GM18508 (cell line): ENCODE measurements around the gene CACNA1G.

Source experiments
- ATAC-seq: cut with Tn5 transposase; IDR thresholded peaks from one replicate; pipeline ENCODE4 v1.9.1; 2021; ENCODE audit warnings: moderate number of reproducible peaks; ENCODE audit not compliant: insufficient read depth, unreplicated experiment

The CACNA1G gene

GRCh38 chr17:50564916-50565315 lies 4.4 kb downstream of the CACNA1G start:
- ATAC-seq = no peak

GRCh38 chr17:50565402-50566350 lies 5.2 kb downstream of the CACNA1G start:
- ATAC-seq = no peak

- ATAC-seq = no peak
Observed at GRCh38 chr17:50566886-50567285, 6.4 kb downstream of the CACNA1G start.

GRCh38 chr17:50568659-50569058 lies 8.1 kb downstream of the CACNA1G start:
- ATAC-seq = no peak

GRCh38 chr17:50569592-50569991 lies 9.1 kb downstream of the CACNA1G start:
- no peak for ATAC-seq

GRCh38 chr17:50570032-50570431 lies 9.5 kb downstream of the CACNA1G start:
- no peak for ATAC-seq

GRCh38 chr17:50570528-50570927 lies 10.0 kb downstream of the CACNA1G start:
- no peak for ATAC-seq

- no peak for ATAC-seq
Observed at GRCh38 chr17:50571681-50572080, 11.2 kb downstream of the CACNA1G start.

GRCh38 chr17:50572541-50572940 lies 12.0 kb downstream of the CACNA1G start:
- ATAC-seq = no peak

- no peak for ATAC-seq
Observed at GRCh38 chr17:50573866-50574611, 13.5 kb downstream of the CACNA1G start.

GRCh38 chr17:50575581-50576210 lies 15.2 kb downstream of the CACNA1G start:
- ATAC-seq = no peak

- ATAC-seq = no peak
Observed at GRCh38 chr17:50576864-50577263, 16.3 kb downstream of the CACNA1G start.

- no peak for ATAC-seq
Observed at GRCh38 chr17:50577451-50577954, 17.0 kb downstream of the CACNA1G start.

GRCh38 chr17:50578173-50578572 lies 17.7 kb downstream of the CACNA1G start:
- ATAC-seq = no peak

GRCh38 chr17:50579399-50579798 lies 18.9 kb downstream of the CACNA1G start:
- ATAC-seq = no peak

GRCh38 chr17:50580646-50581045 lies 20.1 kb downstream of the CACNA1G start:
- no peak for ATAC-seq

- ATAC-seq = no peak
Observed at GRCh38 chr17:50581316-50581715, 20.8 kb downstream of the CACNA1G start.

- ATAC-seq = no peak
Observed at GRCh38 chr17:50582741-50583140, 22.2 kb downstream of the CACNA1G start.

GRCh38 chr17:50583641-50584040 lies 23.1 kb downstream of the CACNA1G start:
- no peak for ATAC-seq

- ATAC-seq = no peak
Observed at GRCh38 chr17:50584116-50584515, 23.6 kb downstream of the CACNA1G start.

GRCh38 chr17:50584749-50585148 lies 24.2 kb downstream of the CACNA1G start:
- no peak for ATAC-seq
